GM23338 (cell line): Measurements from ENCODE around the gene CACNA2D4. TPM values are rescaled to one million over a fixed set of nuclear protein-coding genes. Genes with fewer than 3 reads are reported as not detected.

Source experiments
- ATAC-seq: fragments of 200-7000 bp; cut with Tn5 transposase; 3 replicates; pipeline ENCODE4 v1.9.1; 2020
- DNase-seq: peaks from one replicate; pipeline ENCODE4 v3.0.0-alpha.2; 2015; ENCODE audit warnings: low spot score
- H2AFZ ChIP-seq: fragments of 200-600 bp; sonication (generic); 2 replicates; pipeline ENCODE4 v1.8.0; 2016; ENCODE audit warnings: antibody characterized with exemption, mild to moderate bottlenecking, moderate library complexity
- H3F3A ChIP-seq: fragments of 200-600 bp; sonication (generic); replicated peaks from 2 replicates; pipeline ENCODE4 v1.8.0; 2017; ENCODE audit warnings: antibody characterized with exemption, mixed run types, low read depth
- H3K27ac ChIP-seq: fragments of 200-600 bp; sonication (generic); 2 replicates; pipeline ENCODE4 v1.6.1; 2016; ENCODE audit warnings: low read depth
- H3K27me3 ChIP-seq: fragments of 200-600 bp; sonication (generic); 2 replicates; pipeline ENCODE4 v1.8.0; 2016; ENCODE audit warnings: mild to moderate bottlenecking, mixed run types, moderate library complexity; ENCODE audit not compliant: insufficient read depth
- H3K36me3 ChIP-seq: fragments of 200-600 bp; sonication (generic); 2 replicates; pipeline ENCODE4 v1.8.0; 2016; ENCODE audit warnings: mild to moderate bottlenecking; ENCODE audit not compliant: insufficient read depth
- H3K4me1 ChIP-seq: fragments of 200-600 bp; sonication (generic); 2 replicates; pipeline ENCODE4 v1.8.0; 2016; ENCODE audit warnings: mild to moderate bottlenecking, moderate library complexity; ENCODE audit not compliant: insufficient read depth
- H3K4me2 ChIP-seq: fragments of 200-600 bp; sonication (generic); 2 replicates; pipeline ENCODE4 v1.7.1; 2017; ENCODE audit warnings: mixed run types
- H3K4me3 ChIP-seq: fragments of 200-600 bp; sonication (generic); 2 replicates; pipeline ENCODE4 v1.6.1; 2016; ENCODE audit warnings: mixed run types
- H3K79me2 ChIP-seq: fragments of 200-600 bp; sonication (generic); replicated peaks from 2 replicates; pipeline ENCODE4 v1.8.0; 2017; ENCODE audit warnings: mild to moderate bottlenecking; ENCODE audit not compliant: insufficient read depth
- H3K9me2 ChIP-seq: fragments of 200-600 bp; sonication (generic); 2 replicates; pipeline ENCODE4 v1.8.0; 2017; ENCODE audit not compliant: insufficient read depth
- H4K20me1 ChIP-seq: fragments of 200-600 bp; sonication (generic); replicated peaks from 2 replicates; pipeline ENCODE4 v1.8.0; 2017; ENCODE audit warnings: mild to moderate bottlenecking; ENCODE audit not compliant: insufficient read depth
- H3K27ac Mint-ChIP-seq: 2 replicates; pipeline ENCODE4 v1.8.0; 2020; ENCODE audit warnings: inconsistent platforms, mild to moderate bottlenecking, moderate library complexity, mixed read lengths
- H3K27me3 Mint-ChIP-seq: 3 replicates; pipeline ENCODE4 v1.8.0; 2022; ENCODE audit warnings: low read depth, mild to moderate bottlenecking, moderate library complexity, mixed read lengths, inconsistent platforms; ENCODE audit not compliant: insufficient read depth, poor library complexity
- H3K36me3 Mint-ChIP-seq: 3 replicates; pipeline ENCODE4 v1.8.0; 2021; ENCODE audit warnings: low read depth, mild to moderate bottlenecking, inconsistent platforms, moderate library complexity, mixed read lengths
- H3K4me1 Mint-ChIP-seq: 3 replicates; pipeline ENCODE4 v1.8.0; 2020; ENCODE audit warnings: mild to moderate bottlenecking, inconsistent platforms, mixed read lengths
- H3K4me3 Mint-ChIP-seq: 3 replicates; pipeline ENCODE4 v1.8.0; 2021; ENCODE audit warnings: moderate library complexity, mild to moderate bottlenecking, inconsistent platforms, mixed read lengths
- H3K9me3 Mint-ChIP-seq: 3 replicates; pipeline ENCODE4 v1.8.0; 2020; ENCODE audit warnings: moderate library complexity, mild to moderate bottlenecking, inconsistent platforms, mixed read lengths
- EZH2phosphoT487 ChIP-seq: fragments of 200-600 bp; sonication (generic); IDR thresholded peaks from one replicate; pipeline ENCODE4 v1.8.1; 2018; ENCODE audit warnings: antibody characterized with exemption; ENCODE audit not compliant: unreplicated experiment
- JUNB ChIP-seq: IDR thresholded peaks from one replicate; pipeline ENCODE4 v1.6.1; 2016; ENCODE audit warnings: antibody characterized with exemption; ENCODE audit not compliant: unreplicated experiment
- STAT1 ChIP-seq: IDR thresholded peaks from one replicate; pipeline ENCODE4 v1.6.1; 2016; ENCODE audit warnings: antibody characterized with exemption; ENCODE audit not compliant: unreplicated experiment
- ZNF114 ChIP-seq: fragments of 250-450 bp; sonication (Bioruptor Pico); IDR thresholded peaks from 2 replicates; pipeline ENCODE4 v1.5.0; 2020; ENCODE audit warnings: mild to moderate bottlenecking, moderate library complexity
- ZNF331 ChIP-seq: fragments of 250-450 bp; sonication (Bioruptor Pico); IDR thresholded peaks from 2 replicates; pipeline ENCODE4 v1.5.0; 2020; ENCODE audit warnings: low read depth, mild to moderate bottlenecking, moderate library complexity
- polyA plus RNA-seq: library from polyadenylated mRNA; unstranded; fragments of >200 nt; fragmentation: Nextera tagmentation; extraction: Ambion mirVana; gene quantifications from 2 replicates; pipeline ENCODE4 v1.2.1, GENCODE V29; 2016
- total RNA-seq: library from RNA; depleted of rRNA; stranded (reverse); fragments of >200 nt; shearing (Covaris generic); gene quantifications from 2 replicates; pipeline ENCODE4 v1.2.3, GENCODE V29; 2014
- TF ChIP-seq, protein P1 (sequence below): fragments of 250-450 bp; sonication (Bioruptor Pico); IDR thresholded peaks from 2 replicates; pipeline ENCODE4 v1.5.0; 2020; ENCODE audit warnings: mild to moderate bottlenecking, moderate library complexity
- TF ChIP-seq, protein P2 (sequence below): IDR thresholded peaks from 2 replicates; pipeline ENCODE4 v1.6.1; 2016; ENCODE audit warnings: antibody characterized with exemption

CACNA2D4 gene
- total and polyA plus RNA-seq, 2 experiments from 2014 or later = 0.07 to 0.24 TPM

DNA sequence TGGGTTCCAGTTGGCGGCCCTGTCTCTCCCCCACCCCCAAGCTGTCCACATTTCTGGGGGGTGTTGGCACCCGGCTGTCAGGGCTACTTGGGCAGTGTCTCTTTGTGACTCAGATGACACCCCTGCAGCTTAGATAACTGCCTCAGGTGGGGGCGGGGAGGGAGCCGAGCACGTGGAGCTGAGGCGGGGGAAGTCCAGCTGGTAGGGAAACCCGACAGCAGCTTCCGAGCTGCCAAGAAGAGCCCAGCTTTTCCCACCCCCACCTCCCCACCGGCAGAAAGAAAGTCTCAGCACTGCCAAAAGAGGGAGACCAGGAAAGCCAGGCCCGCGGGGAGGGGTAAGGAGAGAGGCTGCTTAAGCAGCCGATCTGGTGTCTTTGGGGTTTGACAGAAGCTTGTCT, 96.6 kb downstream of the CACNA2D4 start (continued):
- TF ChIP-seq, protein P1, sequence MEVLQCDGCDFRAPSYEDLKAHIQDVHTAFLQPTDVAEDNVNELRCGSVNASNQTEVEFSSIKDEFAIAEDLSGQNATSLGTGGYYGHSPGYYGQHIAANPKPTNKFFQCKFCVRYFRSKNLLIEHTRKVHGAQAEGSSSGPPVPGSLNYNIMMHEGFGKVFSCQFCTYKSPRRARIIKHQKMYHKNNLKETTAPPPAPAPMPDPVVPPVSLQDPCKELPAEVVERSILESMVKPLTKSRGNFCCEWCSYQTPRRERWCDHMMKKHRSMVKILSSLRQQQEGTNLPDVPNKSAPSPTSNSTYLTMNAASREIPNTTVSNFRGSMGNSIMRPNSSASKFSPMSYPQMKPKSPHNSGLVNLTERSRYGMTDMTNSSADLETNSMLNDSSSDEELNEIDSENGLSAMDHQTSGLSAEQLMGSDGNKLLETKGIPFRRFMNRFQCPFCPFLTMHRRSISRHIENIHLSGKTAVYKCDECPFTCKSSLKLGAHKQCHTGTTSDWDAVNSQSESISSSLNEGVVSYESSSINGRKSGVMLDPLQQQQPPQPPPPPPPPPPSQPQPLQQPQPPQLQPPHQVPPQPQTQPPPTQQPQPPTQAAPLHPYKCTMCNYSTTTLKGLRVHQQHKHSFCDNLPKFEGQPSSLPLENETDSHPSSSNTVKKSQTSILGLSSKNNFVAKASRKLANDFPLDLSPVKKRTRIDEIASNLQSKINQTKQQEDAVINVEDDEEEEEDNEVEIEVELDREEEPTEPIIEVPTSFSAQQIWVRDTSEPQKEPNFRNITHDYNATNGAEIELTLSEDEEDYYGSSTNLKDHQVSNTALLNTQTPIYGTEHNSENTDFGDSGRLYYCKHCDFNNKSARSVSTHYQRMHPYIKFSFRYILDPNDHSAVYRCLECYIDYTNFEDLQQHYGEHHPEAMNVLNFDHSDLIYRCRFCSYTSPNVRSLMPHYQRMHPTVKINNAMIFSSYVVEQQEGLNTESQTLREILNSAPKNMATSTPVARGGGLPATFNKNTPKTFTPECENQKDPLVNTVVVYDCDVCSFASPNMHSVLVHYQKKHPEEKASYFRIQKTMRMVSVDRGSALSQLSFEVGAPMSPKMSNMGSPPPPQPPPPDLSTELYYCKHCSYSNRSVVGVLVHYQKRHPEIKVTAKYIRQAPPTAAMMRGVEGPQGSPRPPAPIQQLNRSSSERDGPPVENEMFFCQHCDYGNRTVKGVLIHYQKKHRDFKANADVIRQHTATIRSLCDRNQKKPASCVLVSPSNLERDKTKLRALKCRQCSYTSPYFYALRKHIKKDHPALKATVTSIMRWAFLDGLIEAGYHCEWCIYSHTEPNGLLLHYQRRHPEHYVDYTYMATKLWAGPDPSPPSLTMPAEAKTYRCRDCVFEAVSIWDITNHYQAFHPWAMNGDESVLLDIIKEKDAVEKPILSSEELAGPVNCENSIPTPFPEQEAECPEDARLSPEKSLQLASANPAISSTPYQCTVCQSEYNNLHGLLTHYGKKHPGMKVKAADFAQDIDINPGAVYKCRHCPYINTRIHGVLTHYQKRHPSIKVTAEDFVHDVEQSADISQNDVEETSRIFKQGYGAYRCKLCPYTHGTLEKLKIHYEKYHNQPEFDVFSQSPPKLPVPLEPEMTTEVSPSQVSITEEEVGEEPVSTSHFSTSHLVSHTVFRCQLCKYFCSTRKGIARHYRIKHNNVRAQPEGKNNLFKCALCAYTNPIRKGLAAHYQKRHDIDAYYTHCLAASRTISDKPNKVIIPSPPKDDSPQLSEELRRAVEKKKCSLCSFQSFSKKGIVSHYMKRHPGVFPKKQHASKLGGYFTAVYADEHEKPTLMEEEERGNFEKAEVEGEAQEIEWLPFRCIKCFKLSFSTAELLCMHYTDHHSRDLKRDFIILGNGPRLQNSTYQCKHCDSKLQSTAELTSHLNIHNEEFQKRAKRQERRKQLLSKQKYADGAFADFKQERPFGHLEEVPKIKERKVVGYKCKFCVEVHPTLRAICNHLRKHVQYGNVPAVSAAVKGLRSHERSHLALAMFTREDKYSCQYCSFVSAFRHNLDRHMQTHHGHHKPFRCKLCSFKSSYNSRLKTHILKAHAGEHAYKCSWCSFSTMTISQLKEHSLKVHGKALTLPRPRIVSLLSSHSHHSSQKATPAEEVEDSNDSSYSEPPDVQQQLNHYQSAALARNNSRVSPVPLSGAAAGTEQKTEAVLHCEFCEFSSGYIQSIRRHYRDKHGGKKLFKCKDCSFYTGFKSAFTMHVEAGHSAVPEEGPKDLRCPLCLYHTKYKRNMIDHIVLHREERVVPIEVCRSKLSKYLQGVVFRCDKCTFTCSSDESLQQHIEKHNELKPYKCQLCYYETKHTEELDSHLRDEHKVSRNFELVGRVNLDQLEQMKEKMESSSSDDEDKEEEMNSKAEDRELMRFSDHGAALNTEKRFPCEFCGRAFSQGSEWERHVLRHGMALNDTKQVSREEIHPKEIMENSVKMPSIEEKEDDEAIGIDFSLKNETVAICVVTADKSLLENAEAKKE = no peak
- TF ChIP-seq ZNF114 (no peak), STAT1 (no peak), JUNB (no peak), EZH2phosphoT487 (no peak), ZNF331 (no peak)
- TF ChIP-seq, protein P2, sequence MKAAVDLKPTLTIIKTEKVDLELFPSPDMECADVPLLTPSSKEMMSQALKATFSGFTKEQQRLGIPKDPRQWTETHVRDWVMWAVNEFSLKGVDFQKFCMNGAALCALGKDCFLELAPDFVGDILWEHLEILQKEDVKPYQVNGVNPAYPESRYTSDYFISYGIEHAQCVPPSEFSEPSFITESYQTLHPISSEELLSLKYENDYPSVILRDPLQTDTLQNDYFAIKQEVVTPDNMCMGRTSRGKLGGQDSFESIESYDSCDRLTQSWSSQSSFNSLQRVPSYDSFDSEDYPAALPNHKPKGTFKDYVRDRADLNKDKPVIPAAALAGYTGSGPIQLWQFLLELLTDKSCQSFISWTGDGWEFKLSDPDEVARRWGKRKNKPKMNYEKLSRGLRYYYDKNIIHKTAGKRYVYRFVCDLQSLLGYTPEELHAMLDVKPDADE = no peak

DNA sequence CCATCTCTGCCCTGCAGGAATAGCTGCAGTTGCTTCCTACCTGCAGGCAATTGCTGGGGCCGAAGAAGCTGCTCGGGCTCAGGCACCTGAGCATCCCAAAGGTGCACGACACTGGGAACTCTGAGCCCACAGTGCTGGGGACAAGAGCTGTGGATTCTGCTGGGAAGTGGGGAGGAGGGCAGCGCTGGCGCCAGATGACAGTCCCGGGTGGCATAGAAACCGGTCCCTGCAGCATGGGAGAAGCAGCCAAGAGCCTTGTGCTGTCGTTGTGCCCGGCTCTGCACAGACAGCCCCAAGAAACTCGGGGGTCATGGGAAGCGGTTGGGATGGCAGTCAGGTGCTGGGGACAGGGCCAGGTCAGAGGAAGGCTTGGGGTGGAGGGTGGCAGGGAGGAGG, 97.6 kb downstream of the CACNA2D4 start:
- Histone ChIP-seq H3K4me2 (peak overlapping the region; percentile 79), H3K9me2 (no peaks in the 10 kb centered on the region), H3F3A (no peaks in the 10 kb centered on the region), H3K27me3 (peaks cover 20% of the 10 kb centered on the region), H3K79me2 (no peaks in the 10 kb centered on the region), H4K20me1 (no peaks in the 10 kb centered on the region), H2AFZ (no peak overlapping the region), H3K36me3 (no peaks in the 10 kb centered on the region), H3K4me3 (peak overlapping the region; percentile 51; the same call in 1 of the 2 replicates), H3K27ac (no peak overlapping the region), H3K4me1 (no peaks in the 10 kb centered on the region)
- Mint-ChIP-seq H3K4me3 (peak overlapping the region; percentile 72; the same call in 2 of the 3 replicates), H3K27me3 (peaks cover 38% of the 10 kb centered on the region), H3K27ac (no peak overlapping the region), H3K36me3 (no peaks in the 10 kb centered on the region), H3K9me3 (no peaks in the 10 kb centered on the region; the same call in 1 of the 3 replicates), H3K4me1 (peaks cover 18% of the 10 kb centered on the region)
- ATAC-seq (no peak), DNase-seq (no peak)
- TF ChIP-seq STAT1 (no peak), EZH2phosphoT487 (no peak), JUNB (no peak)
